GM18505 (cell line): ENCODE results near the gene TRPC4AP.

ENCODE experiments used
- ATAC-seq: cut with Tn5 transposase; IDR thresholded peaks from one replicate; pipeline ENCODE4 v1.9.1; 2021; ENCODE audit not compliant: unreplicated experiment
- POLR2A ChIP-seq: IDR thresholded peaks from 4 replicates; pipeline ENCODE4 v1.6.1; 2011; ENCODE audit warnings: borderline replicate concordance; ENCODE audit not compliant: insufficient read depth, insufficient read length; ENCODE audit errors: extremely low read depth

TRPC4AP gene

DNA sequence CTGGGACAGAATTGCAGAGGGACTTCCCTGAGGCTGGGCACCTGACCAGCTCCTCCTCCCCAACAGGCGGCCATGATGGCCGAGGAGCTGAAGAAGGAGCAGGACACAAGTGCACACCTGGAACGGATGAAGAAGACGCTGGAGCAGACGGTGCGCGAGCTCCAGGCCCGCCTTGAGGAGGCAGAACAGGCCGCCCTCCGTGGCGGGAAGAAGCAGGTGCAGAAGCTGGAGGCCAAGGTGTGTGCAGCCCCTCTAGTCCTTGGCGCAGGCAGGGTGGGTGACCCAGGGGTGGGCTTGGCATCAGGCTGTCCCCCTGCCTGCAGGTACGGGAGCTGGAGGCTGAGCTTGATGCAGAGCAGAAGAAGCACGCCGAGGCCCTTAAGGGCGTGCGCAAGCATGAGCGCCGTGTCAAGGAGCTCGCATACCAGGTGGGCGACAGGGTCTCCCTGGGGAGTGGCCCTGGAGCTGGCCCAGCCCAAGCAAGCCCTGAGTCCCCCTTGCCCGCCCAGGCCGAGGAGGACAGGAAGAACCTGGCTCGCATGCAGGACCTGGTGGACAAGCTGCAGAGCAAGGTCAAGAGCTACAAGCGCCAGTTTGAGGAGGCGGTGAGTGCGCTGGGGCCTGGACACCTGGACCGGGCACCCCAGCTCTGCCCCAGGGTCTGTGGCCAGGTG lies 91.5 kb downstream of the TRPC4AP start:
- ATAC-seq, result no peak
- TF ChIP-seq POLR2A, result no peak

DNA sequence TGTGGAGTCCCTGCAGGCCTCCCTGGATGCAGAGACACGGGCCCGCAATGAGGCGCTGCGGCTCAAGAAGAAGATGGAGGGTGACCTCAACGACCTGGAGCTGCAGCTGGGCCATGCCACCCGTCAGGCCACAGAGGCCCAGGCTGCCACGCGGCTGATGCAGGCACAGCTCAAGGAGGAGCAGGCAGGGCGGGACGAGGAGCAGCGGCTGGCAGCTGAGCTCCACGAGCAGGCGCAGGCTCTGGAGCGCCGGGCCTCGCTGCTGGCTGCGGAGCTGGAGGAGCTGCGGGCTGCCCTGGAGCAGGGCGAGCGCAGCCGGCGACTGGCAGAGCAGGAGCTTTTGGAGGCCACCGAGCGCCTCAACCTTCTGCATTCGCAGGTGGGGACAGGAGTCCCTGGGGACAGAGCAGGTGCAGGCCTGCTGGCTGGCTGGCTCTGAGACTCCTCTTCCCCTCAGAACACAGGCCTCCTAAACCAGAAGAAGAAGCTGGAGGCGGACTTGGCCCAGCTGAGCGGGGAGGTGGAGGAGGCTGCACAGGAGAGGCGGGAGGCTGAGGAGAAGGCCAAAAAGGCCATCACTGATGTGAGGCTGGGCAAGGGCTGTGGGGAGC lies 92.2 kb downstream of the TRPC4AP start:
- no peak for ATAC-seq
- no peak for TF ChIP-seq POLR2A

DNA sequence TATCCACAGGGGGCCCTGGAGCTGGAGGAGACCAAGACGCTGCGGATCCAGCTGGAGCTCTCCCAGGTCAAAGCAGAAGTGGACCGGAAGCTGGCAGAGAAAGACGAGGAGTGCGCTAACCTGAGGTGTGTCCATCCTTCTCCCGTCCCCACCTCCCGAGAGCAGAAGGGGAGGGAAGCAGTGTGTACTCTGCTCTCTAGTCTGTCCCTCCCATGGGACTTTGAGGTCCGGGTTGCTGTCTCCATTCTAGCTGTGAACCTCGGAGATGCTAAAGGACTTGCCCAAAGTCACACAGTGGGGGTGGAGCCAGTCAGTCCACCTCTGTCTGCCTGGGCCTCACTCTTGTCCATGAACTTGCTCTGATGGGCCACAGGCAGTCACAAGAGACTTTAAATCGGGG lies 92.8 kb downstream of the TRPC4AP start:
- ATAC-seq, result no peak
- TF ChIP-seq POLR2A, result no peak

DNA sequence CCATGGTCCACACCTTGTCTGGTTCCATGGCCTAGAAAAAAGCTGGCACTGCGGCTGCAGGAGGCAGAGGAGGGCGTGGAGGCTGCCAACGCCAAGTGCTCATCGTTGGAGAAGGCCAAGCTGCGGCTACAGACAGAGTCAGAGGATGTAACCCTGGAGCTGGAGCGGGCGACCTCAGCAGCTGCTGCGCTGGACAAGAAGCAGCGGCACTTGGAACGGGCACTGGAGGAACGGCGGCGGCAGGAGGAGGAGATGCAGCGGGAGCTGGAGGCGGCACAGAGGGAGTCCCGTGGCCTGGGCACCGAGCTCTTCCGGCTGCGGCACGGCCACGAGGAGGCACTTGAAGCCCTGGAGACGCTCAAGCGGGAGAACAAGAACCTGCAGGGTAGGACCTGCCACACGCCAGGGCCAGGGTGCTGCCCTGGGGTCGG lies 93.6 kb downstream of the TRPC4AP start:
- no peak for TF ChIP-seq POLR2A
- ATAC-seq, result no peak

DNA sequence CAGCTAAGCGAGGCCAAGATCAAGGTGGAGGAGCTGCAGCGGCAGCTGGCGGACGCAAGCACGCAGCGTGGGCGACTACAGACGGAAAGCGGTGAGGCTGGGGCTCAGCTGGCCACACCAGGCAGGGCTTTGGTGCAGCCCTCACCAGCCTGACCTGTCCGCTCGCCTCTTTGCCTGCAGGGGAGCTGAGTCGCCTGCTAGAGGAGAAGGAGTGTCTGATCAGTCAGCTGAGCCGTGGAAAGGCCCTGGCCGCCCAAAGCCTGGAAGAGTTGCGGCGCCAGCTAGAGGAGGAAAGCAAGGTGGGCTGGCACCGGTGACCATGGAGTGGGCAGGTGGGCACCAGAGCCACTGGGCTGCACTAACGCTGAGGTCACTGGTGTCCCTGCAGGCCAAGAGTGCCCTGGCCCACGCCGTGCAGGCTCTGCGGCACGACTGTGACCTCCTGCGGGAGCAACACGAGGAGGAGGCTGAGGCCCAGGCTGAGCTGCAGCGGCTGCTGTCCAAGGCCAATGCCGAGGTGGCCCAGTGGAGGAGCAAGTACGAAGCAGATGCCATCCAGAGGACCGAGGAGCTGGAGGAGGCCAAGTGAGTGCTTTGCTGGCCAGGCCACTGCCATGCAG lies 94.2 kb downstream of the TRPC4AP start:
- ATAC-seq, result no peak
- TF ChIP-seq POLR2A, result no peak

DNA sequence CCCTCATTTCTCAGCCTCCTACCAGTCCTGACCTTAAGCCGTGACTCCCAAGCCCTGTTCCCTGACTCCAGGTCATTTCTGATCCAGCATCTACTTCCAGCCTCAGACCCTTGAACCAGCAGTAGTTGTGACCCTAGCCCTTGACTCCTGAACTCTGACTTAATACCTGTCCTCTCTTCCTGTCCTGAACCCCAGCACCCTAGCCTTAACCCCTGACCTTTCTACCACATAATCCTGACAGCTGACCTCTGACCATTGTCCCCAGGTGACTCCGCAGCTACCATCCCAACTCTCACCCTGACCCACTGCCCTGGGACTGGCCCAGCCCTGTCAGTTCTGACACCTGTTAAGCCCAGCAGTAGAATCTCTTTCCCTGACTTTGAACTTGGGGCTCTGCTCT lies 94.8 kb downstream of the TRPC4AP start:
- TF ChIP-seq POLR2A, result no peak

DNA sequence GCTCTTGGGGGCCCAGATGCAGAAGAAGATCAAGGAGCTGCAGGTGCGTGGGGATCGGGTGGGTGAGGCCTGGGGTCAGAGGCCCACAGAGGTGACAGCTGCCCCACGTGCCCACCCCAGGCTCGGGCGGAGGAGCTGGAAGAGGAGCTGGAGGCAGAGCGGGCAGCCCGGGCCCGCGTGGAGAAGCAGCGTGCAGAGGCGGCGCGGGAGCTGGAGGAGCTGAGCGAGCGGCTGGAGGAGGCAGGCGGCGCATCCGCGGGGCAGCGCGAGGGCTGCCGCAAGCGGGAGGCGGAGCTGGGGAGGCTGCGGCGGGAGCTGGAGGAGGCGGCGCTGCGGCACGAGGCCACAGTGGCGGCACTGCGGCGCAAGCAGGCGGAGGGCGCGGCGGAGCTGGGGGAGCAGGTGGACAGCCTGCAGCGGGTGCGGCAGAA lies 95.5 kb downstream of the TRPC4AP start:
- no peak for TF ChIP-seq POLR2A
- no peak for ATAC-seq

More for the DNA sequence above, 94.8 kb downstream of the TRPC4AP start:
- ATAC-seq, result no peak

DNA sequence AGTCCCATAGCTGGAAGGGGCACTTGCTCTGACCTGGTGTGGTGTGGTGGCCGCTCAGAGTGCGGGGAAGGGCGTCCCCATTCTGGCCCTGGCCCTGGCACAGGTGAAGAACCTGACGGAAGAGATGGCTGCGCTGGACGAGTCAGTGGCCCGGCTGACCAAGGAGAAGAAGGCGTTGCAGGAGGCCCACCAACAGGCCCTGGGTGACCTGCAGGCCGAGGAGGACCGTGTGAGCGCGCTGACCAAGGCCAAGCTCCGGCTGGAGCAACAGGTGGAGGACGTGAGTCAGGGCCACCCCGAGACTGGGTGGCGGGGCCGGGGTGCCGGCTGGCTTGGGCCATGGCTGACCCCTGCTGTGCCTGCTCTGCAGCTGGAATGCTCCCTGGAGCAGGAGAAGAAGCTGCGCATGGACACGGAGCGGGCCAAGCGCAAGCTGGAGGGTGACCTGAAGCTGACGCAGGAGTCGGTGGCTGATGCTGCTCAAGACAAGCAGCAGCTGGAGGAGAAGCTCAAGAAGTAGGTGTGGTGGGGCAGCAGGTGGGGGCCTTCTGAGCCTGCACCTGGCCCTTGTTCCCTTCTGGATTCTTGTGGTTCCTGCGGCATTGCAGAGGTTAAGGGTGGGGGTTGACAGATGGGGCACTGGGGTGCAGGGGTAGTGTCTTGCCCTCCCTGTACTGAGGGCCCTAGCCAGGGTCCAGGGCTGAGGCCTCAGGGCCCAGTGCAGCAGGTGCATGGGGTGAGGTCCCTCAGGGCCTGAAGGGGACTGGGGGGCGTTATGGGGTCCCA lies 96.2 kb downstream of the TRPC4AP start:
- TF ChIP-seq POLR2A, result no peak
- no peak for ATAC-seq

DNA sequence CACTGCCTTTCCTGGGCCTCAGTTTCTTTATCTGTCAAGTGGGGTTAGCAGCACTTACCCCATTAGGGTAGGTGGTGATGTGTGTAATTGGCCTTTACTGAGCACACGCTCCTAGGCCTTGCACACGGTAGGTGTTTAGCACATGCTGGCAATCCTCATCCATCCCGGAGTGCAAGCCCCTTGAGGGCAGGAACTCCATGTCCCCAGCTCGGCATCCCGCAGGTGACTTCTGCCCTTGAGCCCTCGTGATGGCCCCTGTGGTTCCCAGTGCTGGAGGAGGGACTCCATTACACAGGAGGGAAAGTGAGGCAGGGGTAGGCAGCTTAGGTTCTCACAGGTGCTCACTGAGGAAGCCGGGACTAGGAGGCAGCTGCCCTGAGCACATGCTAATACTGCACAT lies 96.9 kb downstream of the TRPC4AP start:
- ATAC-seq, result no peak
- no peak for TF ChIP-seq POLR2A

DNA sequence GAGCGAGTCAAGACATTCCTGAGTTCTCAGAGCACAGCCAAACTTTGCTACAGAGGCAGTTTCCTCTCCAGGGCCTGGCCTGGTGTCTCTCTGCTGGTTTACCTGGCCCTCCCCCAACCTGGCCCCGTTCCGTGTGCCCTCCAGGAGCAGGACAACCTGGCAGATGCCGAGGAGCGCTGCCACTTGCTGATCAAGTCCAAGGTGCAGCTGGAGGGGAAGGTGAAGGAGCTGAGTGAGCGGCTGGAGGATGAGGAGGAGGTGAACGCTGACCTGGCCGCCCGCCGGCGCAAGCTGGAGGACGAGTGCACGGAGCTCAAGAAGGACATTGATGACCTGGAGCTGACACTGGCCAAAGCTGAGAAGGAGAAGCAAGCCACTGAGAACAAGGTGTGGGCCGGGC lies 97.4 kb downstream of the TRPC4AP start:
- no peak for ATAC-seq
- no peak for TF ChIP-seq POLR2A

DNA sequence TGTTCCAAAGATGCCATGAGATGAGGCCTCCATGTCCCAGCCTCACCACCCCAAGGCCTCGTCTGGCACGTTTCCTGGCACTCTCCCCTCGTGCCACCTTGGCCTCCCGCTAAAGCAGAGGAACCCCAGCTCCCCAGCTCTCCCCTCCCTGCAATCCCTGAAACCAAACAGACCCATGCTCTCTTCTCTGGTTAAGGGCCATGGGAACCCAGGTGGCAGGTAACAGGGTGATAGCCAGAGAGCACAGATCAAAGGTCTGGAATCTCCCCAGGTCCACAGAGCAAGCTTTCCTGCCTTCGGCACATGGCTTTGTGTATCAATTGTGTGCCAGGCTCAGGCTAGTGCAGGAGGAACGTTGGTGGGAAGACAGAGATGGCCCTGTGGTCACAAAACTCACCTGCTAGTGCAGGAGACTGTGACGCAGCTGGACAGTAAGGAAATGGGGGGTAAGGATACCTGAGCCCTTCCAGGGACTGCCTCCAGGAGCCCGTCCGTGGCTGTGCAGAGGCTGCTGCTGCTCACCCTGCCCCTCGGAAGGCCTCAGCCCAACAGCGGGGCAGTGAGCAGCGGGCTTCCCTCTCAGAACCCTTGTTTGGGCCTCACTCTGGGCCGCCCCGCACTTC lies 98.0 kb downstream of the TRPC4AP start:
- ATAC-seq, result no peak
- no peak for TF ChIP-seq POLR2A

DNA sequence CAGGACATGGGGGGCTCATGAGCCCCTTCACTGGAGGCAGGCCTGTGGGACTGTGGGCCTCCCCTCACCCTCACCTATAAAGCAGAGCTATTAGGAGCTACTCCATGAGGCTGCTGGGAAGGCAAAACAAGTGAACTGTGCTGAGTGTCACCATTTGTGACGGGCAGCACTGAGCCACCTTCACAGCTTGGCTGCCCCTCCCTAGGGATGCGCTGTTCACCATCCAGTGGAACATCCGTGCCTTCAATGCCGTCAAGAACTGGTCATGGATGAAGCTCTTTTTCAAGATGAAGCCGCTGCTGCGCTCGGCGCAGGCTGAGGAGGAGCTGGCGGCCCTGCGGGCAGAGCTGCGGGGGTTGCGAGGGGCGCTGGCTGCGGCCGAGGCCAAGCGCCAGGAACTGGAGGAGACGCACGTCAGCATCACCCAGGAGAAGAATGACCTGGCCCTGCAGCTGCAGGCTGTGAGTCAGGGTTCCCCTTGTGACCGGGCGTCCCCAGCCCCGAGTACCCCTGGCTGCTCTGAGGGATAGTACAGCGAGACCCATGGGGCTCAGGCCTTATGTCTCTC lies 98.6 kb downstream of the TRPC4AP start:
- no peak for TF ChIP-seq POLR2A
- ATAC-seq, result no peak
